GM04504 (cell line): ENCODE measurements around the gene GPR180.
"Not testable (repeated sequence)": the region's sequence is repeated elsewhere in the genome, so short reads cannot be mapped to it uniquely, and the experiment has no call there.

Source experiments
- DNase-seq: peaks from one replicate; pipeline ENCODE4 v3.0.0-alpha.2; 2012; ENCODE audit warnings: low read depth

GPR180 gene

GRCh38 chr13:94596575-94596971, 5.1 kb upstream of the GPR180 start:
- no peak for DNase-seq

- no peak for DNase-seq
These were observed 3.4 kb upstream of the GPR180 start for GRCh38 chr13:94598281-94598680.

GRCh38 chr13:94599877-94600276, 1.8 kb upstream of the GPR180 start:
- no peak for DNase-seq

- DNase-seq = no peak
These were observed 810 bp downstream of the GPR180 start for GRCh38 chr13:94602467-94602866.

- DNase-seq = no peak
These were observed 5.4 kb downstream of the GPR180 start for GRCh38 chr13:94607056-94607455.

GRCh38 chr13:94607939-94608338, 6.3 kb downstream of the GPR180 start:
- no peak for DNase-seq

GRCh38 chr13:94608586-94608985, 6.9 kb downstream of the GPR180 start:
- DNase-seq = no peak

GRCh38 chr13:94609196-94609595, 7.5 kb downstream of the GPR180 start:
- DNase-seq = no peak

GRCh38 chr13:94610475-94610874, 8.8 kb downstream of the GPR180 start:
- DNase-seq = no peak

- DNase-seq = no peak
These were observed 10.4 kb downstream of the GPR180 start for GRCh38 chr13:94612050-94612449.

GRCh38 chr13:94613051-94613450, 11.4 kb downstream of the GPR180 start:
- no peak for DNase-seq

- DNase-seq = no peak
These were observed 15.8 kb downstream of the GPR180 start for GRCh38 chr13:94617389-94618000.

- DNase-seq = no peak
These were observed 18.7 kb downstream of the GPR180 start for GRCh38 chr13:94620286-94620896.

GRCh38 chr13:94622344-94622743, 20.7 kb downstream of the GPR180 start:
- DNase-seq = no peak

GRCh38 chr13:94623316-94623715, 21.7 kb downstream of the GPR180 start:
- no peak for DNase-seq

GRCh38 chr13:94630858-94631257, 29.2 kb downstream of the GPR180 start:
- DNase-seq = no peak

- no peak for DNase-seq
These were observed 30.7 kb downstream of the GPR180 start for GRCh38 chr13:94632226-94632980.

GRCh38 chr13:94636096-94636495, 34.4 kb downstream of the GPR180 start:
- not testable (repeated sequence) for DNase-seq

GRCh38 chr13:94636942-94637578, 35.4 kb downstream of the GPR180 start:
- DNase-seq = no peak

GRCh38 chr13:94637677-94638076, 36.0 kb downstream of the GPR180 start:
- not testable (repeated sequence) for DNase-seq

- no peak for DNase-seq
These were observed 39.1 kb downstream of the GPR180 start for GRCh38 chr13:94640721-94641120.

GRCh38 chr13:94641409-94641941, 39.8 kb downstream of the GPR180 start:
- DNase-seq = peak; percentile 63

GRCh38 chr13:94646904-94647303, 45.2 kb downstream of the GPR180 start:
- no peak for DNase-seq
